ENCODE data around the gene CDC40. TPM values are rescaled to one million over a fixed set of nuclear protein-coding genes. Genes with fewer than 3 reads are reported as not detected.
"Not testable (repeated sequence)": the region's sequence is repeated elsewhere in the genome, so short reads cannot be mapped to it uniquely, and the experiment has no call there.

CDC40 gene
- total RNA-seq, 1 donor from 2014 or later, result 37.3 TPM

- ATAC-seq (ENCODE audit: low read depth) (peak; percentile 78), DNase-seq (no peak)
- Mint-ChIP-seq H3K36me3 (ENCODE audit: low read depth) (peaks cover 29% of the 10 kb centered on the region), H3K4me3 (no peak overlapping the region), H3K9me3 (no peaks in the 10 kb centered on the region), H3K4me1 (peaks cover 13% of the 10 kb centered on the region), H3K27ac (peak overlapping the region; percentile 46), H3K27me3 (no peaks in the 10 kb centered on the region)
- CTCF ChIA-PET, result interaction anchor here (1.0 kb wide), 1 partner anchor 55 kb away, joined by 4 read pairs; no protein-coding TSS in a partner anchor
- no peak for TF ChIP-seq CTCF (IDR thresholded peaks at IDR 0.05)
- POLR2A ChIA-PET, result interaction anchor here (1.0 to 1.4 kb wide), 3 partner anchors 21 to 156 kb away, joined by 3 to 6 read pairs (median 4); partner anchors contain the start of gene CDC40
- intact Hi-C loops (cut with micrococcal nuclease), result loop anchor here (1.0 kb wide), 1 partner anchor 54 kb away; the partner anchor contains the start of gene CDC40
These were observed 53.6 kb downstream of the CDC40 start for GRCh38 chr6:110233770-110234374.

GRCh38 chr6:110236007-110236406 is 55.8 kb downstream of the CDC40 start:
- POLR2A ChIA-PET; H3K4me3 Mint-ChIP-seq; CTCF ChIA-PET; H3K9me3 Mint-ChIP-seq; H3K27me3 Mint-ChIP-seq; ATAC-seq (ENCODE audit: low read depth); intact Hi-C loops (cut with micrococcal nuclease); DNase-seq; H3K27ac Mint-ChIP-seq: not testable (repeated sequence)
- Mint-ChIP-seq H3K4me1 (peaks cover 13% of the 10 kb centered on the region), H3K36me3 (ENCODE audit: low read depth) (peaks cover 20% of the 10 kb centered on the region)

- no peaks in the 10 kb centered on the region for H3K27me3 Mint-ChIP-seq
- DNase-seq (no peak), ATAC-seq (ENCODE audit: low read depth) (no peak)
- H3K4me3 Mint-ChIP-seq, result no peak overlapping the region
- ChIA-PET POLR2A (no interaction called here), CTCF (no interaction called here)
- H3K27ac Mint-ChIP-seq, result no peak overlapping the region
- H3K36me3 Mint-ChIP-seq (ENCODE audit: low read depth), result peaks cover 18% of the 10 kb centered on the region
- no peaks in the 10 kb centered on the region for H3K4me1 Mint-ChIP-seq
- H3K9me3 Mint-ChIP-seq, result no peaks in the 10 kb centered on the region
- intact Hi-C loops (cut with micrococcal nuclease), result no loop called here
- TF ChIP-seq CTCF (IDR thresholded peaks at IDR 0.05), result no peak
These were observed 59.5 kb downstream of the CDC40 start for GRCh38 chr6:110239526-110240274.

DNA sequence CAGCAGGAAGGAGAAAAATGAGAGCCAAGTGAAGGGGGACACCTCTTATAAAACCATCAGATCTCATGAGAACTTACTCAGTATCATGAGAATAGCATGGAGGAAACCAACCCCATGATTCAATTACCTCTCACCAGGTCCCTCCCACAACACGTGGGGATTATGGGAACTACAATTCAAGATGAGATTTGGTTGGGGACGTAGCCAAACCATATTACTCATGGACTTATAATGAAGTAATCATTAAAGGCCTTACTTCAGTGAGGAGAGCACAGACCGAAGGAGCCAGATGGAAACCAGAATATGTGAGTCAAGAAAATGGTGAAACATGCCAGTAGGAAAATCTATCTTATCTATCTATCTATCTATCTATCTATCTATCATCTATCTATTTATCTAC is 64.4 kb downstream of the CDC40 start:
- intact Hi-C loops (cut with micrococcal nuclease); POLR2A ChIA-PET; CTCF ChIA-PET; ATAC-seq (ENCODE audit: low read depth); H3K4me1 Mint-ChIP-seq; H3K27ac Mint-ChIP-seq; H3K27me3 Mint-ChIP-seq; H3K4me3 Mint-ChIP-seq; H3K36me3 Mint-ChIP-seq (ENCODE audit: low read depth); DNase-seq; H3K9me3 Mint-ChIP-seq: not testable (repeated sequence)

GRCh38 chr6:110246378-110246777 is 66.2 kb downstream of the CDC40 start:
- H3K36me3 Mint-ChIP-seq (ENCODE audit: low read depth), result peaks cover 2% of the 10 kb centered on the region
- no peak overlapping the region for H3K27ac Mint-ChIP-seq
- no peak for ATAC-seq (ENCODE audit: low read depth)
- no peak for DNase-seq
- no peaks in the 10 kb centered on the region for H3K27me3 Mint-ChIP-seq
- ChIA-PET POLR2A (no interaction called here), CTCF (no interaction called here)
- peaks cover 3% of the 10 kb centered on the region for H3K9me3 Mint-ChIP-seq
- intact Hi-C loops (cut with micrococcal nuclease), result no loop called here
- TF ChIP-seq CTCF (IDR thresholded peaks at IDR 0.05), result no peak
- H3K4me1 Mint-ChIP-seq, result no peaks in the 10 kb centered on the region
- no peak overlapping the region for H3K4me3 Mint-ChIP-seq

DNA sequence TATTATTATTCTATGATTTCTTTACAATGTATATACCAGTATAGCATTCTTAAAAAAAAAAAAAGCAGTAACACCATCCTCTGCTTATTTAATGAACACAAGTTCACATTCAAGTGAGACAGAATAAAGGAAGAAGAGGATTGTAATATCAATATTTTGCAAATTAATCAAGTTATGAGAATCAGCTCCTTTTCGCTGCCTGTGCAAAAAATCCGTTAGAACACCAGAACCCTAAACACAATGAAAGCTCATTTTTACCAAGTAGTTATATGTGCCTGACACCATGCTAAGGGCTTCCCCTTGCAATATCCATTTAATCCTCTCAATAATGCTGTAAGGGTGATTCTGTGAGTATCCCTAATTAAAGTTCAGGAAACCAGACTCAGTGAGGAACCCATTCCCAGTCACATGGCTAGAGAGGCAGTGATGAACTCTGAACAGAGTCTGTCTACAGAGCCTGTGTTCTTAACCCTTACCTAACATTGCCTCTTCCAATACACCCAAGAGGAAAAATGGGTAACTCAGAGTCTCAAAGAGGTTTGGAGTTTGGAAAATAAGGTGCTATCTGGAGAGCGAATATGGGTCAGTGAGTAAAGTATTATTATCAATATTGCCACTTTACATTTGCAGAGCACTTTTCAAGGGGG is 66.8 kb downstream of the CDC40 start:
- Mint-ChIP-seq H3K27ac (no peak overlapping the region), H3K4me1 (no peaks in the 10 kb centered on the region), H3K9me3 (peaks cover 3% of the 10 kb centered on the region), H3K4me3 (no peak overlapping the region), H3K36me3 (ENCODE audit: low read depth) (peaks cover 2% of the 10 kb centered on the region), H3K27me3 (no peaks in the 10 kb centered on the region)
- CTCF ChIA-PET, result no interaction called here
- DNase-seq, result no peak
- no peak for ATAC-seq (ENCODE audit: low read depth)
- intact Hi-C loops (cut with micrococcal nuclease), result no loop called here
- no peak for TF ChIP-seq CTCF (IDR thresholded peaks at IDR 0.05)
- POLR2A ChIA-PET, result no interaction called here
